Measurements from ENCODE around the gene SMOC2.

The SMOC2 gene

DNA sequence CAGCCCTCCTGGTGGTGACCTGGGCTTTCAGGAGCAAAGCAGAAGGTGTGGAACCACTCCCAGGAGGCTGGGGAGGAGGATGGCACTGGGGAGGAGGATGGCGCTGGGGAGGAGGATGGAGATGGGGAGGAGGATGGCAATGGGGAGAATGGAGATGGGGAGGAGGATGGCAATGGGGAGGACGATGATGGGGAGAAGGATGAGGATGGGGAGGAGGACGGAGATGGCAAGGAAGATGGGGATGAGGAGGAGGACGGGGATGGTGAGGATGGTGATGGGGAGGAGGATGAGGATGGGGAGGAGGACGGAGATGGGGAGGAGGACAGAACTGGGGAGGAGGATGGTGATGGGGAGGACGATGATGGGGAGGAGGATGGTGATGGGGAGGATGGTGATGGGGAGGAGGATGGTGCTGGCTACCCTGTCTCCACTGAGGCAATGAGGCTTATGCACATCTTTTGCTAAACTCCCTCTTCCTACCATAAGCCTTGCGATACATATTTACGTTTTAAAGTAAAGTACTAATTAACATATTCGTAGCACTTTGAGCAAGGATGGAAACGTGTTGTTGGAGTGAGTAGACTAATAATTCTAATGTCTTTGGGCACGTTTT, 7.4 kb downstream of the SMOC2 start:
- DNase-seq (ENCODE audit: low read depth), result no peak

DNA sequence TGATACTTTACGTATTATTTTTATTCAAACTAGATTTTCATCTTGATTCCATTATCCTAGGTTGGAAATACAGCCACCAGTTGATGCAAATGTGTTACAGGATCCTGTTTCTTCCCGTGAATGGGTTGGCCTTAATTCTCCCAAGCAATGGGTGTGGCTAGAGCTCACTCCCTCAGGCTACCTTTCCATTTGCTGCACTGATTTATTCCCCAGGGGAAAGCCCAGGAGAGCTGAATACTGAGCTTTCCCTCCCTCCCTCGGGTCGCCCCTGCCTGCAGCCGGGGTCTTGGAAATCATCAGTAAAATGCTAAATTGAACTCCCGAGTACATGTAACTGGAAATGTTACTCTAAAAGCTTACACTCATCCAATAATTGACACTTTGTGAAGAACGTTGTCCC, 9.9 kb downstream of the SMOC2 start:
- no peak for DNase-seq (ENCODE audit: low read depth)

DNA sequence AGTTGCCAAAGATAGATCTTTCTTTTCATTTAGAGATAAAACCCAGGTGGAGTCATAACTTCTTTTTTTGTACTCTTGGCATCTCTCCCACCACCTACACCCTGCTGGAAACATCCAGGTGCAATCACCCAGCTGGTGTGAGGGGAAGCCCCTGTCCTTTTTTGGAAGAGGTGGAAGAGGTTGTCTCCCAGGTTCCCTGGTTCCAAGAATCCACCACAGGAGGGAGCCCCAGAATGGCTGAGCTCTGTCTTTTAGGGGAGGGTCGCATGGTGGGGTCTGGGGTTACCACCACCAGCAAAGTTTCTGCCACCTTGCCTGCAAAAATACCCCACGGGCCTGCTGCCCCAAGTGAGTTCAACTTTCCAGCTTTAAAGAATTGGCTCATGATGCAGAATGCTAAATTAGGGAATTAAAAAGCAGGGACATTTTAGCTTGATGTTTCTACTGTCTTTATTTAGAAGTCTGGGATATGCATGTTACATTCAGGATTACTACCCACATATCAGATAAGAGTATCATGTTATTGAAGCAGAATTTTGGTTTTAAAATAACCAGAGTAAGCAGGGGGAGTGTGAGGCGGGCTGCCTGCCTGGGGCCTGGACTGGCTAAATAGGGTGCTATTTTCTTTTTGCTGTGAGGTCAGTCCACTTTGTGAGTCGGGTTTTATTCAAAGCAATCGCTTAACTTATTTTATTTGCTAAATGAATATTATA, 11.0 kb downstream of the SMOC2 start:
- DNase-seq (ENCODE audit: low read depth), result no peak

DNA sequence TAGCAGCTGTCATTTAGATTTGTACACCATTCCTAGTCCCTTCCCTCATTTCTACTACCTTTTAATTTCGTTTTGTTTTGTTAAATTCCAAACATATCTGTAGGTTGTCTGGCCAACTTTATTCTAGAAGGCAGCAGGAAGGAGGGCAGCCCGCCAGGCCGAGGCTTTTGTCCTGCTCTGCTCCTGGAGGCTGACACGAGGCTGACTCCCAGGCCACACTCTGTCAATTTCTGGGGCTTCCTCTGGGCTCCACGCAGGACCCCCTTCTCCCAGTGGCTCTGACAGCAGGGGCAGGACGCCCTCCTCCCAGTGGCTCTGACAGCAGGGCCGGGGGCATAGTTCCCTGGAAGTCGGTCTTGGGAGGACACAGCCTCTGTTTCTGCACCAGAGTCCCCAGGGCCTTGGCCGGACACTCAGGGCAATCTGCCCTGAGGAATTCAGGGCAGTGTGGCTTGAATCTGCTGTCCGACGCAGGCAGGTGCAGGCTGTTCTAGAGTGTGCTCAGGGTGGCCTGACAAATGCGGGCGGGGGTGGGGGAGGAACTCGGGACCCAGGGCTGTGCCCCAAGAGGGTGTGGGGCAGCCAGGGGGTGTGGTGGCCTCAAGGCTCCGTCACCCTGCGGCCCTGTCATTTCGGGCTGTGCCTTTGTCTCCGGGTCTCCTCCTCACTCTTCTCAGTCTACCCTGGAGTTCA, 11.8 kb downstream of the SMOC2 start:
- no peak for DNase-seq (ENCODE audit: low read depth)

DNA sequence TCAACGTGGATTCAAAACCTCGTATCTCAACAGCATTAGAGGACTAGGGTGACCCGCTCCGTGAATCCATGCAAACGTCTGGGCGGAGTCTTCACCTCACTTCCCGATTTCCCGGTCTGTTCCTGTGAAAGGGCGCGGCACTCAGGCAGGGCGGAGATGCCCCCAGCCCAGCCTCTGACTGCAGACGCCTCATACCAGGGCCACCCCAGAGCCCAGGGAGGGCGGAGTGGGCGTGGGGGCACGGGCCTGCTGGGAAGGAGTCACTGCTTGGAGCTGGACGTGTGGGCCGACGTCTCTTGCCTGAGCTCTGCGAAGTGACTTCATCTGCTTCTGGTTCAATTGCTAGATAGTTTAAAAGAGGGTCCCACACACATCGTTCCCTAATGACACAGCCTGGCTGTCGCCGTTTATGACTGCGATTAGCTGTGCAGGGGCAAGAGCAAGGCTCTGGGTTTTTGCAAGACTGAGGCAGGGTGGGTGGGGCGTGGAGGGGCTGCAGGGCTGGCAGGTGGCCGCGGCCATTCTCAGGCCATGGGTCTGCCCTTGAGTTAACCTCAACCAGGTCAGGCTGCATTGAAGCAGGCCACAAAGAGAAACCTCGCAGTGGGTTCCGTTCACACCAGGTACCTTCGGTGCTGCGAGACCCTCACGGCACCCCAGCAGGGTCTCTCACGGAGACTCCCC, 15.0 kb downstream of the SMOC2 start:
- no peak for DNase-seq (ENCODE audit: low read depth)

DNA sequence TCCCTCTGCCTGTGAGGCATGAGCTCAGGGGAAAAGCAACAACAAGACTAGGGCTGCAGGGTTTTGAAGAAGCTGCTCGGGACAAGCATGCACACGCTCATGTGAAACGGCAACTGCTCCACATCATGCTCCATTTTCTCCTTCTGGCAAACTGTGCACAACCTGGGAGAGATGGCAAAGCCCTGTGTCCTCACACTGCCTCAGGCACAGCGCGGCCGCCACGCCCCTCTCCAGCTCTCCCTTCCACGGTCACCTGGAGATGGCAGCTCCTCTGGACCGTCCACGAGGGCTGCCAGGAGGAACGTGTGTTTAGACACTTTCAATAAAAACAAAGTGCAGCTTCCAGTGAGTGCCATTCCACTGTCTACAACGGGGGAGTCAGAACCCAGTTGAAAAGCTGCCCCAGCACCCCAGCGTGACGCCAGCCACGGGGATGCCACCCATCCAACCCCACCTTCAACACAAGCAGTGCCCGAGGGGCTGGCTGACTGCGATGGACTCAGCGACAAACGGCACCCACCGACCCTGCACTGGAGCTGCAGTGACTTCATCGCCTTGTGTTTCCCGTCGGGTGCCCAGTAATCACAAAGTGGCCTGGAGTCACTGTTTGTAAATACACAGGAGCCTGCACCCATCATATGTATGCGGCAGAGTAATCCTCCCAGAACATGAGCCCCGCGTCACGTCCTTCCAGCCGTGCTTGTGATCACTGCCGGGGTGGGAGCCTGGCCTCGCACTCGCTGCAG, 16.1 kb downstream of the SMOC2 start:
- no peak for DNase-seq (ENCODE audit: low read depth)

DNA sequence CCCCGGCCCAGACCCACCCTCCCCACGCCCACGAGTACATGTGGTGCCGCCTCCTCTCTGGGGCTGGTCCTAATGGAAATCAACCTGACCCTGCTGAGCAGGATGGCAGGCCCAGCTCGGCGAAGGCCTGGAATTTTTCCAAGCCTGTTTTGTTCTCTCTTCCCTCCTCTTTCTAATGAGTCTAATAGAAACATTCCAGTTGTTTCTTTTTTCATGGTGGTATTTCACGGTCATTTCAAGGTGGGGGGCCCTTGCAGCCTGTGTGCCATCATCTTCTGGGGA, 16.6 kb downstream of the SMOC2 start:
- DNase-seq (ENCODE audit: low read depth), result no peak

DNA sequence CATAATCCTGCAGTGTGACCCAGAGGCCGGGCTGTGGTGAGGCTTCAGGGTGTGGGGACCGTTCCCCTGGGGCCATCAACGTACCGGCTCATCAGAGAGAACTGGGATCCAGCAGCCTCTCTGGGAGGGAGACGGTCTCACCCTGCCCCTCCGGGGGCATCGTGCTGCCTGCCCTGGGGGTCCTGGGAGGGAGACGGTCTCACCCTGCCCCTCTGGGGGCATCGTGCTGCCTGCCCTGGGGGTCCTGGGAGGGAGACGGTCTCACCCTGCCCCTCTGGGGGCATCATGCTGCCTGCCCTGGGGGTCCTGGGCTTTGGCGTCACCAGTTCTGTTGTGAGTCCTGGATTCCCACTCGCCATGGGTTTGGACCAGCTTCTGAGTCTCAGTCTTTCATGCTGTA, 17.1 kb downstream of the SMOC2 start:
- no peak for DNase-seq (ENCODE audit: low read depth)

DNA sequence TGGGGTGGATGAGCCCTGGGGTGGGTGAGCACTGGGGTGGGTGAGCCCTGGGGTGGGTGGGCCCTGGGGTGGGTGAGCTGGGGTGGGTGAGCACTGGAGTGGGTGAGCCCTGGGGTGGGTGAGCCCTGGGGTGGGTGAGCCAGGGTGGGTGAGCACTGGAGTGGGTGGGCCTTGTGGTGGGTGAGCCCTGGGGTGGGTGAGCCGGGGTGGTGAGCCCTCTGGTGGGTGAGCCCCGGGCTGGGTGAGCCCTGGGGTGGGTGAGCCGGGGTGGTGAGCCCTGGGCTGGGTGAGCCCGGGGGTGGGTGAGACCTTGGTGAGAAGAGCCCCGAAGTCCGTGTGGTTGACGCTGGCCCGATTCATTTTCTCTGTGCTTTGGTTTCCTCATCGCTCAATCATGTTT, 18.6 kb downstream of the SMOC2 start:
- DNase-seq (ENCODE audit: low read depth), result no peak

DNA sequence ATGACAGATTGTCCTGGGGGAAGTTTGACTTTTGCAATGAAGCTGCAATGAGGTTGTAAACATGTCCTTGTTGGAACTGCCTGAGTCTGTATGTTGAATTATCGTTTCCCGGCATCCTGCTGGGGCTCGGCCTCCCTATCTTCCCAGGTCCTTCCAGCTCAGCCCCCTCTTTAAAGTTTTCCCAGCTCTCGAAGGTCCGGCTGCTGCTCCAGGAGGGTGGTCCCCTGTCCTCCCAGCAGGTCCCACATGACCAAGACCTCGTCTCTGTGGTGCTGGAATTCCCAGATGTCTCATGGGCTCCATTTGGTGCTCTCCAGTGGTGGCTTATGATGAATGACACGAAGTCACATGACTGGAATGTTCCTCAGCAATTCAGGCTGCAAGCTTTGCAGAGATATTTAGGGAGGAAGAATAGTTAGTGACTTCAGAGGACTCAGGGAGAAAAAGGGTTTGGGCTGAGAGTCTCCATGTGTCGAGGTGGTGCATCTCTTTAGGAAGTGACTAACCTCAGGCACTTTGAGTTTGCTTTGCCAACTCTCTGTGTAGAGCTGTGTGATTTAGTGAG, 21.4 kb downstream of the SMOC2 start:
- no peak for DNase-seq (ENCODE audit: low read depth)

DNA sequence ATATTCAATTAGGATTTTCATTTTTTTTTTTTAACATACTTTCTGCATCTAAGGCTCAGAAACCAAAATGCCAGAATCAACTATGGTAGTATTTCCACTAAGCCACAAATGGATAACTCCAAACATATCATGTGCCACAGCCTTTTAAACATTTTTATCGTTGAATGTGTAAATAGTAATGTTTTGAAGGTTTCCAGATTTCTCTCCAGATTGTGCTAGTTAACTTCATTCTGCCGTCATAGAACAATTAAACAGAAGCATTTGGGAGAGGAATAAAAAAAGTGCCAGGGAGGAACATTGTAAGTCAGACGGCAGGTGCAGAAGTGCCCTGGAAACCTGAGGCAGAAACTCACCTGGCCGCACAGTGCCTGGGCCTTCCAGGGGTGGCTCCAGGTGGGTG, 23.6 kb downstream of the SMOC2 start:
- DNase-seq (ENCODE audit: low read depth), result no peak

DNA sequence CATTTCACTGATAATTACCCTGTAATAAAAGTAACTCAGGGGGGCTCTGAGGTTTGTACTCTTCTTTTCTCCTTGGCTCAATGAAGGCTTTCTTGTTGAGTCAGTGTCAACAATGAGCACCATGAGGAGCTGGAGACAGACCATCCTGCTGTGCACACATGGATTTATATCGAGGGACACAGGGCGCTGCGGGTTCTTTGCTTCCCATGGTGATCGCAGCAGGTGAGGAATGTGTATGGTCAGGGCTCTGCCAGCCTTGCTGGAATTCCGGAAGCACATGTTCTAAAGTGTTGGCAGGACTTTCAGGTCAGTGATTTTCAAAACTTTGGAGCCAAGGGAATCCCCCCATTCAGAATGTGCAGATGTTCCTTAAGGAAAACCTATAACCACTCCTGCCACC, 27.1 kb downstream of the SMOC2 start:
- no peak for DNase-seq (ENCODE audit: low read depth)

DNA sequence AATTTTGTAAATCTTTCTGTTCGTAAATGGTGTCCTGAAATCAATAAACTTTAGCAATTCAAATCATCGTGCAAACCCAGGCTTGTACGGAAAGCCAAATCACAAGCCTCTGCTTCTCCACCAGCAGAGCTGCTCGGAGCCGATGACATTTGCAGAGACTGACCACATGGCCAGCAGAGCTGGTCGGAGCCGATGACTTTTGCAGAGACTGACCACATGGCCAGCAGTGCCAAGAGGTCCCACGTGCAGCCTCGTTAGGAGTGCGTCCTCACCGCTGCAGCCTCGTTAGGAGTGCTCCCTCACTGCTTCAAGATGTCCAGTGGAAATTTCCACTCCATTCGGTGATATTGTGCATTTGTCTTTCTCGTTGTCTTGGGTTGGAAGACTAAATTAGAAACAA, 28.5 kb downstream of the SMOC2 start:
- DNase-seq (ENCODE audit: low read depth), result no peak

DNA sequence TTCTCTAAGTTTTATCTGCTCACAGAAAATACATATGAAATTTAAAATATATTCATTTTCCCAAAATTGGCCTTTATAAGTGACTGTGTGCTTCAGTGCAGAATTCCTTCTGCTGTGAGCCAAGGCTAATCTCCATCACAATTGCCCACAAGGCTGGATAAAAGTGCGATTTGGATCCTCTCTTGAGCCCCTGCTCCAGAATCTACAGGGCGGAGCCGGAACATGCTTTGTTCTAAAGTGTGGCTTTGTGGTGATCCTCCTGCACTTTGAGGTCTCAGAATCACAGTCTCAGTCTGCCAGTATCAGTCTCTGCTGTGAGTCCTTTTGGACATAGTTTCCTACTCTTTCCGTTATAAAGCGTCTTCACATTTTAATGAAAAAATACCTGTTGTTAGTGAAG, 28.9 kb downstream of the SMOC2 start:
- no peak for DNase-seq (ENCODE audit: low read depth)

DNA sequence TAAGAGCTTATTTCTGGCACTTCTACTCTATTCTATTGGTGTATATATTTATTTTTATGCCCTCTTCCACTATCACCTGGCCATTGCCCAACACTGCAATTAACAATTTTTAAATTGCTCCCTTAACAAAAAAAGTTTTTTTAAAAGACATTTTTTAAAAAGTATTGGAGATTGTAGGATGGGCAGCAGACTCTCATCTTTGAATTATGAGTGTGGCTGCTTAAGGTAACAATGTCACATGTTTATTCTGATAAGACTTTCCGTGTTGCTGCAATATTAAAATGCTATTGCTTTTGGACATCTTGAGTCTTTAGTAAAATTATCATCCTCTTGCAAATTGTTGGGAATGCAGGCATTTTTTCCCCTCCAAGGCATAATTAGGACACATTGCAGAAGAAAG, 31.4 kb downstream of the SMOC2 start:
- DNase-seq (ENCODE audit: low read depth), result no peak

DNA sequence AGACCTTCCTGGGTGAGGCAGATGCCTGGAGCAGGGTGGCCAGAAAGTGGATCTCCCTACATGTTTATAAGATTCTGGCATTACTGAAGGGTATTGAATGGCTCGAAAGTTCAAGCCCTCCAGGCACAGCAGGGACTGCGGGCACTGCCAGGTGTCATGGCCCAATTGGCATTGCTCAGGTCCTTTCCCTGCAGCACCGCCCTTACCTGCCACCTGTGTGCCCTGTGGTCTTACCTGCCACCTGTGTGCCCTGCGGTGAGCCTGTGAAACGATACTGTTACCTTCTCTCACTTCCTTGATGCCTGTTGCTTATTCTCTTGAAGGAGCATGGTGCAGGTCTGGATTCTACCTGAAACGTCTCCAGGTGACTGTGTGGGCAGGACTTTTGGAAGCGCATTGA, 32.2 kb downstream of the SMOC2 start:
- DNase-seq (ENCODE audit: low read depth), result no peak

DNA sequence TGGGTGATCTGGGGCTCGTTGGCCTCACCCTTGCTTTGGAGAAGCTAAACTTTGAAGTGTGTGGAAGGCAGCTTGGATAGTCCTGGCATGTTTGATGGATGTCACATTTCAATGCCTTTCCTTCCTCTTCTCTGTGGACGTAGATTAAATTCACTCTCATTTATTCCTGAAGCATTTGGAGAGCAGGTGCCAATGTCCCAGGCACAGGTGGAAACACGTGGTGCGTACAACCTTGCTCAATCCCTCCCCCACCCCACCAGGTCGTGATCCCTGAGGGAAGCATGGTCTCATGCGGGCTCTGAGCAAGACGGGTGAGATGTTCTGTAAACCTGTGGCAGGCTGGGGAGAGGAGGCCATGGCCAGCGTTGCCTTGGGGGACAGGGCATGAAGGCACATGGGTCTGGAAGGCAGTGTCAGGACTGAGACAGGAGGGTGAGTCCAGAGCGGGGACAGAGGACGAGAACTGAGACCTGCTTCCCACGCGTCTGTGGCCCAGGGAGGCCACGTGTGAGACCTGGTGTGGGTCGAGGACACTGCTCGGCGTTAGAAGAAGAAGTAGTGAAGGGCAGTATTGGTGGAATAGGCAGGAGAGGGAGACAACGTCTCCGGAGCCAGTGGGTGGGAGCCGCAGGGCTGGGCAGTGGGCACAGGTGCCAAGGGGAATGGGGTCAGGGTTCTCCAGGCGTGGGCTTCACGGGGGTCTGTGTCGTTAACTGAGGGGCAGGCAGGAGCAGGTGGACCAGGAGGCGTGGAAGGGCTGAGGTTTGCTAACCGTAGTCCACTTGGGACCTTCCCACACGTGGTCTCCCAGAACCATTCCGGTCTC, 34.4 kb downstream of the SMOC2 start:
- DNase-seq (ENCODE audit: low read depth), result no peak

DNA sequence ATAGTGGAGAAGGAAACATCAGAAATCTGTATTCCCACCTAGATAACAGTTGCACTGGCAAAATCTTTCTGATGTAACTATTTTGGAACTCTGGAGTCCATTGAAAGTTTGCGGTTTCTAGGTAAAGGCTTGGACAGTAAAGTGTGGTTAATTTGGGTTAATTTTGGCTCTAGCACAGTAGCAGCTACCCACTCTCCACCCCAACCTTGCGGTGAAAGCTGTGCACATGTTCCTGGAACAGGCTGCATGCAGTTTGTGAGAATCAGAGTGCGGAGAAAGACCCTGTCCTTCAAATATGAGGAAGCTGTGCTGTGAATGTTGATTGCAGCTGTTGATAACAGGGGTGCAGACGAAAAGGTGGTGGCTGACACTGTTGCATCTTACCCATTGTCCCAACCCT, 38.4 kb downstream of the SMOC2 start:
- DNase-seq (ENCODE audit: low read depth), result no peak

DNA sequence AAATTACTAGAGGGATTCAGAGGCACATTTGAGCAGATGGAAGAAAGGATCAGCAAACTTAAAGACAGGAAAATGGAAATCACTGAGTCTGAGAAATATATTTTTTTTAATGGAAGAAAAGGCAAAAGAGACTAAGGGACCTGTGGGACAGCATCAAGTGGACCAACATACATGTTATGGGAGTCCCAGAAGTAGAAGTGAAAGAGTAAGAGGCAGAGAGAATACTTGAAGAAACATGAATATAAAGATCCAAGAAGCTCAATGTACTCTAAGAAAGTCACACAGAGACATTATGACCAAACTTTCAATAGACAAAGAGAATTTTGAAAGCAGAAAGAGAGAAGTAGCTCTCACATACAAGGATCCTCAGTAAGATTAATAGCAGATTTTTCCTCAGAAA, 39.5 kb downstream of the SMOC2 start:
- no peak for DNase-seq (ENCODE audit: low read depth)

DNA sequence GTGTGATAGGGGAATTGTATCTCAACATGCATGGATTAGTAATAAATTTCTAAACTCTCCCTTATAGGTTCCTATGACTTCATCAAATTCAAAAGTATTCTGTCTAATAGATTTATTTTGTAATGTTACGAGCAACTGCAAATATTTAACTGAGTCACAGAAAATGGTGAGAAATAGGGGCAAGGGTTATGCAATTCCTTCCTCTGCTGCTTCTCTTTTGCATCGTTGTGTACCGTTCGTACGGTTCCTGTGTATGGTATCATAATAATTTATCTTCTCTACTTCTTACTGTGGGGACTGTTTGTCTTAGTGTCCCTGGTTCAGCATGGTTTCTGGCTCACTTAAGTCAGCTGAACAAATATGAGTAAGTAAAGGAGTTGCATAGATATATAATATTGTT, 44.8 kb downstream of the SMOC2 start:
- no peak for DNase-seq (ENCODE audit: low read depth)

DNA sequence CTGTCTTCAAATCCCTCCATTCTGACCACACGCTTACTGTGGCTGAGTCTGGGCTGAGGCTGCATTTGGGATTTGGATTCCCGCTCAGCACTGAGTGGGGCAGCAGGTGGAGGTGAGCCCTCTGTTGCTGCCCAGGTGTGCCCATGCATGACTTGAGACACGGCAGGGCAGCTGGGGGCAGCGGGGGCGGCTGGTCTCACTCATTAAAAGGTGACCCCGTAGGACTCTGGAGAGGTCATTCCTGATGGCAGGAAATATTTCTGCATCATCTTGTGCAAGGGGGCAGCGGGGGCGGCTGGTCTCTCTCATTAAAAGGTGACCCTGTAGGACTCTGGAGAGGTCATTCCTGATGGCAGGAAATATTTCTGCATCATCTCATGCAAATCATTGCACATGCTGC, 49.8 kb downstream of the SMOC2 start:
- DNase-seq (ENCODE audit: low read depth), result no peak
